IPS-NIHi7 (cell line): ENCODE results near the gene FAM131B.

Source experiments
- DNase-seq: peaks from one replicate; pipeline ENCODE4 v3.0.0; 2012; ENCODE audit warnings: mixed read lengths; ENCODE audit errors: extremely low spot score

The FAM131B gene

GRCh38 chr7:143322760-143323633 is 39.5 kb downstream of the FAM131B start:
- no peak for DNase-seq

- peak; percentile 55 for DNase-seq
Observed at GRCh38 chr7:143321734-143322133, 40.8 kb downstream of the FAM131B start.

DNA sequence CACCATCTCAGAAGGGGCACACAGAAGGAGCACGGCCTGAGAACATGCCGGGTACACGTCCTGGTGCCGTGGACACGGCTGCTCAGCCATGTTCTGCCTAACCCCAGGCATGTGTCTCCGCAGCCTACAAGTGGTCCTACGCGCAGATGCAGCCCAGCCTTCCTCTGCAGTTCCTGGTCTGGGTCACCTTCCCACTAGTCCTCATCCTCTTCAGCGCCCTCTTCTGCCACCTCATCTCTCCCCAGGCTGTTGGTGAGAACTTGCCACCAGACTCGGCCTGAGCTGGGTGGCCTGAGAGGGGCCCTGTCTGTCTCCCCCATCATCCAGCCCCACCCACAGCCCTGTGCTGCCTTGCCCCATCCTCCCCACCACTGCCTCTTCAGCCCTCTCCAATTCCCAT is 41.3 kb downstream of the FAM131B start:
- no peak for DNase-seq

DNA sequence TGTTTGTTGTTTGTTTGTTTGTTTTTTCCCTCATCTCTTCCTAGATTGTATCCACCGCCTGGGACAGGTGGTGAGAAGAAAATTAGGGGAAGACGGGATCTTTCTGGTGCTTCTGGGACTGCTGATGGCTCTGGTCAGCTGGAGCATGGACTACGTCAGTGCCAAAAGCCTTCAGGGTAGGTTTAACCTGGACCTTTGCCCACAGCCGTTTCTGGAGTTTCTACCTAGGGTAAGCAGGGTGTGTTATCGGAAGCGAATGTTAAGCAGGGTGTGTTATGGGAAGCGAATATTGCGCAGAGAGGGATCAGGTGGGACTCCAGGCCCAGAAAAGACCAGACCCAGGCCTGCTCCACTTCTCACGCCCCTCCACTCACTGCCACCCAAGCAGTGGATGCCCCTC is 41.9 kb downstream of the FAM131B start:
- DNase-seq, result no peak

- DNase-seq, result no peak
Observed at GRCh38 chr7:143318661-143319060, 43.9 kb downstream of the FAM131B start.

GRCh38 chr7:143316492-143316891 is 46.0 kb downstream of the FAM131B start:
- no peak for DNase-seq

- no peak for DNase-seq
Observed at GRCh38 chr7:143315776-143316175, 46.7 kb downstream of the FAM131B start, which contains the start of gene CLCN1. TSS of gene CLCN1 (plus strand) at chr7:143316111. CDS start at chr7:143316213, 102 bp downstream.

DNA sequence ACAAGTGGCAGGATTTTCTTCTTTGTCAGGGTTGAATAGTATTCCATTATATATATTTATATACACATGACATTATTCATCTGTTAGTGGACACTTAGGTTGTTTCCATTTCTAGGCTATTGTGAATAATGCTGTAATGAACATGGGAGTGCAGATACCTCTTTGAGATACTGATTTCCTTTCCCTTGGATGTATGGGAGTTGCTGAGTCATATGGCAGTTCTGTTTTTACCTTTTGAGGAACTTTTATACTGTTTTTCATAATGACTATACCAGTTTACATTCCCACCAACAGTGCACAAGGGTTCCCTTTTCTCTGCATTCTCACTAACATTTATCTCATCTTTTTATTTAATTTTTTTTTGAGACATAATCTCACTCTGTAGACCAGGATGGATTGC is 48.4 kb downstream of the FAM131B start:
- DNase-seq, result no peak

GRCh38 chr7:143308632-143309031 is 53.9 kb downstream of the FAM131B start:
- no peak for DNase-seq

GRCh38 chr7:143305423-143306070 is 57.0 kb downstream of the FAM131B start:
- DNase-seq, result peak; percentile 78

- DNase-seq, result no peak
Observed at GRCh38 chr7:143304938-143305337, 57.6 kb downstream of the FAM131B start.

GRCh38 chr7:143303733-143304132 is 58.8 kb downstream of the FAM131B start:
- no peak for DNase-seq
